ENCODE measurements around the gene LRMDA. TPM values are rescaled to one million over a fixed set of nuclear protein-coding genes. Genes with fewer than 3 reads are reported as not detected.
"Not testable (repeated sequence)": the region's sequence is repeated elsewhere in the genome, so short reads cannot be mapped to it uniquely, and the experiment has no call there.

Gene LRMDA
- total RNA-seq, 1 experiment from 2014 or later: 4.8 TPM

GRCh38 chr10:75766106-75766505 lies 334.7 kb downstream of the LRMDA start (continued):
- TF ChIP-seq SIN3A (IDR thresholded peaks at IDR 0.05; ENCODE audit: low read depth): no peak
- no peak for TF ChIP-seq EGR1 (IDR thresholded peaks at IDR 0.05; ENCODE audit: low read depth)
- TF ChIP-seq SP1 (IDR thresholded peaks at IDR 0.05; ENCODE audit: low read depth): no peak
- no peak for TF ChIP-seq ZNF274 (IDR thresholded peaks at IDR 0.05; ENCODE audit: low read depth, low read length)
- TF ChIP-seq EZH2phosphoT487 (IDR thresholded peaks at IDR 0.05; ENCODE audit: borderline replicate concordance): no peak
- TF ChIP-seq POLR2A (IDR thresholded peaks at IDR 0.05; ENCODE audit: borderline replicate concordance, extremely low read depth, insufficient read depth, insufficient read length): no peak
- TF ChIP-seq RAD21 (IDR thresholded peaks at IDR 0.05; ENCODE audit: low read depth): no peak
- TF ChIP-seq ZBTB33 (IDR thresholded peaks at IDR 0.05; ENCODE audit: extremely low read depth, insufficient replicate concordance, low read length): no peak
- TF ChIP-seq JUND (IDR thresholded peaks at IDR 0.05): no peak
- no peak for TF ChIP-seq ELF1 (IDR thresholded peaks at IDR 0.05; ENCODE audit: borderline replicate concordance, low read depth)

GRCh38 chr10:75766752-75767151 lies 335.3 kb downstream of the LRMDA start:
- RAD21 ChIA-PET (ENCODE audit: low non-redundant PET in 1 of 2, low total read pairs in 2 of 2, uncharacterized antibody in 2 of 2, unreplicated experiment in 2 of 2); DNase-seq (ENCODE audit: low read depth, low spot score); H3K9ac ChIP-seq (ENCODE audit: low read length); H3K4me2 ChIP-seq (ENCODE audit: low read length); H4K20me1 ChIP-seq (ENCODE audit: insufficient read depth); ATAC-seq; H3K79me2 ChIP-seq (ENCODE audit: insufficient read depth, low read length); POLR2A ChIA-PET; H2AFZ ChIP-seq (ENCODE audit: low read depth, low read length, poor library complexity, severe bottlenecking); BruUV-seq (replicated peaks); H3K9me2 ChIP-seq (ENCODE audit: insufficient read depth); H3K27ac ChIP-seq (ENCODE audit: low read depth, low read length); H3K36me3 ChIP-seq (ENCODE audit: control insufficient read depth in 1 of 2, insufficient read depth in 2 of 2, low read length in 2 of 2); H3K4me3 ChIP-seq (replicated peaks in 1 of 2; ENCODE audit: low read depth in 1 of 2, low read length in 2 of 2); CTCF ChIA-PET; intact Hi-C loops (cut with micrococcal nuclease); H3K4me1 ChIP-seq (ENCODE audit: control insufficient read depth in 1 of 2, insufficient read depth in 2 of 2, low read length in 2 of 2); H3K27me3 ChIP-seq (ENCODE audit: insufficient read depth, low read length); H3K9me3 ChIP-seq (ENCODE audit: control insufficient read depth in 1 of 2, insufficient read depth in 1 of 2, low read depth in 1 of 2, low read length in 2 of 2): not testable (repeated sequence)

Data from HCT116 (cell line).